ENCODE results near the gene GRIN2A. TPM values are rescaled to one million over a fixed set of nuclear protein-coding genes. Genes with fewer than 3 reads are reported as not detected.

Gene GRIN2A
- polyA plus RNA-seq, 1 donor from 2014 or later = not detected

DNA sequence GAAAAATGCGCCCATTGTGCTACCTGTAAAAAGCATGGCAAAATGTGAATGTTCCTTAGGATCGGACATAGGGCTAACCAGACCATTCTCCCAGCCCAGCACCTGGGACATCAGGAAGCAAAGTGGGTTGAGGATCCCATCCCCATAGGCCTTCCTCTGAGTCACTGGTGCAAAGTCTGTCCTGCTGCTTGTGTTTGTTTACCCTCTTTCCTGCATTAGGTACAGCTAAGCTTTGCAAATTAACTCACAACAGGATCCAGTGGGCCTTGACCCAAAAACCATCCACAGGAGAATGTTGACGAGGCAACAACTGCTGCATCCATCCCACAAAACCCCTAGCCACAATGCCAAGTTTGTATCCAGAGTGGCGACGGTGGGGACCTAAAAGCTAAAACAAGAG, 106.2 kb downstream of the GRIN2A start:
- Mint-ChIP-seq H3K36me3 (no peaks in the 10 kb centered on the region), H3K27me3 (peaks cover 6% of the 10 kb centered on the region), H3K27ac (no peak overlapping the region), H3K4me3 (no peak overlapping the region), H3K4me1 (no peaks in the 10 kb centered on the region), H3K9me3 (peaks cover 0 to 7% (median 0%) of the 10 kb centered on the region in 3 donors)

DNA sequence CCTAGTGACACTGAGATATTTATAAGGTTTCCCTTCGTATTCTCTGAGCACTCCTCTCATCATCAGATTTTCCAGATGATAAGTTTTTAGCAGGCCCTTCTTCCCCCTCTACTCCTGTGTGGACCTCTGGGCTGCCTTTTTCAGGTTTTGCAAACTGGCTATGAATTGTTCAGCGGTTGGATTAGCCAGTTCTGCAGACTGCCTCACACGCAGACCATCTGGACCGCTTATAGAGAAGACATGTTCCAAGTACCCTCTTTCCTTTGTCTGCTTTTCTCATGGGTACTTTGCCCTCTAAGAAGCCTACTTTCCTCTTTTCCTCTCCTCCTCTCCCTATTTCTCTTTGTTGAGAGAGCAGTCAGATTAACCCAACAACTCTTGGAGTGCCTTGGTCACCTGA, 111.6 kb downstream of the GRIN2A start:
- no peaks in the 10 kb centered on the region for H3K36me3 Mint-ChIP-seq
- H3K27ac Mint-ChIP-seq = no peak overlapping the region
- no peaks in the 10 kb centered on the region for H3K9me3 Mint-ChIP-seq
- no peaks in the 10 kb centered on the region for H3K4me1 Mint-ChIP-seq
- peaks cover 6% of the 10 kb centered on the region for H3K27me3 Mint-ChIP-seq
- no peak overlapping the region for H3K4me3 Mint-ChIP-seq

DNA sequence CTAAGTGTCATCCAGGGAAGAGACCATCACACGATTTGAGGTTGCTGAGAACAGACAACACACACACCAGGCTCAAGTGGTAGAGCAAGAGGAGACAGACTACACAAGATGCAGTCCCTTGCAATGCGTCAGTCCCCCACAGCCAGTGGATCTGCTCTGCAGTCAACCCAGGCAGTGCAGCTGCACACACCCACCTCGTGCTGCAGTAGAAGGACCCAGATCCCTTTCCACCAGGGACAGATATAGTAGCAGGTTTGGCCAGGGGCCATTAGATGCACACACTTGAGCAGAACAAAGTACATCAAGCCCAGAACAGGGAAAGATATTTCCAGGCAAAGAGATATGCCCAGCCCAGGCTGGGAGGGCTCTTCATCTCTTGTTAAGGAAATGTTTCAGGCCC, 112.9 kb downstream of the GRIN2A start:
- no peaks in the 10 kb centered on the region for H3K9me3 Mint-ChIP-seq
- H3K4me3 Mint-ChIP-seq = no peak overlapping the region
- peak overlapping the region in 1 of 3 donors; percentile 10 for H3K27ac Mint-ChIP-seq
- no peaks in the 10 kb centered on the region for H3K36me3 Mint-ChIP-seq
- H3K4me1 Mint-ChIP-seq = no peaks in the 10 kb centered on the region
- H3K27me3 Mint-ChIP-seq = peaks cover 6% of the 10 kb centered on the region

DNA sequence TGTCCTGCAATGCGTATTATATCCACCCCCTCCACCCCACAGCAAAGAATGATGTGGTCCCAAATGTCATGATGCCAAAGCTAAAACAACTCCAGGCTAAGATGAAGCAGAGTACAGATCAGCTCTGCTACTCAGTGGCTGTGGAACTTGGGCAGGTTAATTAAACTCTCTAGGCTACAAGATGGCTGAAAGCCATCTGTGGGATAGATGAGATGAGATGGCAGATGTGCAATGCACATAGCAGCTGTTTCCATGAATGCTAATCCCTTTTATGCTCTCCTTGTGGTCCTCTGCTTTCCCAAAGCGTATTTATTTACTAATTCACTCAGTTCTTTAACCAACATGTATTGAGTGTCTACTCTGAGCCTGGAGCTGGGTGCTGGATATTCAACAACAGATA, 114.4 kb downstream of the GRIN2A start:
- Mint-ChIP-seq H3K36me3 (no peaks in the 10 kb centered on the region), H3K4me1 (no peaks in the 10 kb centered on the region), H3K9me3 (no peaks in the 10 kb centered on the region), H3K27me3 (peaks cover 6% of the 10 kb centered on the region), H3K4me3 (no peak overlapping the region), H3K27ac (no peak overlapping the region)

DNA sequence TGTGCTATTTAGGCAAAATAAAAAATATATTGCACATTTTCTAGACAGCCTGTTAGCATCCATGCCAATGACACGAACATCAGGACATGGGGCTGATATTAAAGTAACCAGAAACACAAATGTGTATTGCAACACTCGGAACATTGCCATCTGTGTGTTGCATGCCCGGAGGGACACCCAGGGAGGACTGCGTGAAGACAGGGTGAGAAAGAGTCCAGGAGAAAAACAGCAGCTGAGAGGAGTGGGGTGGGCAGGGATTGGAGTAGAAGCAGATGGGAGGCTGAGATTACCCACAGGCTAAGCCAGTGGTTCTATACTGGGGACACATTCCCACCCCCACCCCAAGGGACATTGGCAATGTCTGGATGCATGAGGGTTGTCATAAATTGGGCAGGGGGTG, 114.8 kb downstream of the GRIN2A start:
- peaks cover 5% of the 10 kb centered on the region for H3K27me3 Mint-ChIP-seq
- H3K4me3 Mint-ChIP-seq = no peak overlapping the region
- no peak overlapping the region for H3K27ac Mint-ChIP-seq
- H3K4me1 Mint-ChIP-seq = no peaks in the 10 kb centered on the region
- H3K36me3 Mint-ChIP-seq = no peaks in the 10 kb centered on the region
- no peaks in the 10 kb centered on the region for H3K9me3 Mint-ChIP-seq

DNA sequence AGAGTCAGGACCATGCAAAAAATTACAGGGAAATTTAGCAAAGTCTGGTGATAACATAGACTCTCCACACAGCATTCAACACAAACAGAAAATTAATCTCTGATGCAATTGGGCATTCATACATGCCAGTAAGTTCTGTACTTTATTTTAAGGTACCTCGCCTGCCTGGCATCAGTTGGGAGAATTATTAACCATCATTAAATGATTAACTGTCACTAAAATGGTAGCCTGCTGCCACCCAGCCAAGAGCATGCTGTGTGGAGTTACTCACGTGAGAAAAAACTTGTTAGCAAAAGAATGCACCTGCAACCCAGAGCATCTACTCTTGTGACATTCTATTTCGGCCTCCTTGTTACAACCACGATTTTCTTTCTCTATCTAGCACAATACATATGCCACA, 117.2 kb downstream of the GRIN2A start:
- peaks cover 2% of the 10 kb centered on the region for H3K27me3 Mint-ChIP-seq
- no peaks in the 10 kb centered on the region for H3K9me3 Mint-ChIP-seq
- no peak overlapping the region for H3K4me3 Mint-ChIP-seq
- no peaks in the 10 kb centered on the region for H3K4me1 Mint-ChIP-seq
- H3K36me3 Mint-ChIP-seq = no peaks in the 10 kb centered on the region
- no peak overlapping the region for H3K27ac Mint-ChIP-seq

DNA sequence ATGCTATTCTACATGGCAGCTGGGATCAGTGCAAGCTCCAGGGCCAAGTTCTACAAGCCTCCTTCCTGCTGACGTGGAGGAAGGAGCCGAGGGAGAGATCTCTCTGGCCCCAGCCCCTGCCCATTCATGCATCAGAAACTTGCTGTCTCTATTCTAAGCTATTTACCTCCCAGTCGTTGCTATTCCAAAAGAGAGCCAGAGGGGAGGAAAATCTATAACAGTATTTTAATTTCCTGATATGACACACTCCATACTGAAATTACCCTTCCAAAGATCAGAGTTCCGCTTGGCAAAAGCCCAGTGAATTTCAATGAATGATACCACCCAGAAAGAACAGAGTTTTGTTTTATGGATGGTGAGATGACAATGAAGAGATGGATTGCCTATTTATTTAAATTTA, 133.4 kb downstream of the GRIN2A start:
- no peaks in the 10 kb centered on the region for H3K36me3 Mint-ChIP-seq
- no peak overlapping the region for H3K27ac Mint-ChIP-seq
- H3K27me3 Mint-ChIP-seq = peaks cover 17% of the 10 kb centered on the region
- H3K4me3 Mint-ChIP-seq = no peak overlapping the region
- peaks cover 3 to 5% (median 4%) of the 10 kb centered on the region in 3 donors for H3K9me3 Mint-ChIP-seq
- no peaks in the 10 kb centered on the region for H3K4me1 Mint-ChIP-seq

DNA sequence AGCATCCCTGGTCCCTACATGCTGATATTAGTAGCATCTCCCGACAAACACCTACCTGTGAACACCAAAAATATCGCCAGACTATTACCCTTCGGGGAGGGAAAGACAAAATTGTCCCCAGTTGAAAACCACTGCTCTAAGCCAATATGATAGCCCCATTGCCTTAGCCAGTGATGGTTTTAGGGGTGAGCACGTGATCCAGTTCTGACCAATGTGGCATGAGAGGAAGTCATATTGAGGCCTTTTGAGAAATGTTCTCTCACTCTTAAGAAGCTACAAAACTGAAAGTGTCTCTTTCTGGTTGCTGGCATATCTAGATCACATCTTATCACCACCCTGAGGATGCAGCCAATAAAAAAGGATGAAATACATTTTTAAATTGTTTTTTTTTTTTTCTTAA, 136.3 kb downstream of the GRIN2A start:
- Mint-ChIP-seq H3K27me3 (peaks cover 12% of the 10 kb centered on the region), H3K4me3 (no peak overlapping the region), H3K4me1 (no peaks in the 10 kb centered on the region), H3K36me3 (no peaks in the 10 kb centered on the region), H3K27ac (no peak overlapping the region), H3K9me3 (peaks cover 4 to 5% (median 4%) of the 10 kb centered on the region in 3 donors)

DNA sequence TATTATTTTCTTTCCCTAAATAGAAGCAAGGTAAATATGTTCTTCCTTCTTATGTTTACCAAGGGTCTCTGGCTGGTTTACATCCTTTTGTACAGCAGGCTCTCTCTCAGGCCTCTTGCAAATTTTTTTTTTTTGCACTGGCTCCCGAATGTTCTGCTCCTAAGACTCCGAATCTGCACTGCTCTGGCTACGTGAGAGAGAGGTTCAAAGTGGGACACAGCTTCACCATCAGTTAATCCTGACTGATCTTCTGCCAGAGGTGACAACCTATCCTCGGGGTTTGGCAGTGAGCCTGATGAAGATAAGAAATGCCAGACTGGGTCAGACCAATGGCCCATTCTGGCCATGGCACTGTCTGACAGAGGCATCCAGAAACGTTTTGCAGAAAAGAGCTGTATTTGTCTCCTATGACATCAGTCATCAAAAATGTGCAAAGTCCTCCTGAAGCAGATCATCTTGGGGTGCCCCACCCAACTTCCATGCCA, 136.9 kb downstream of the GRIN2A start:
- Mint-ChIP-seq H3K36me3 (no peaks in the 10 kb centered on the region), H3K27ac (no peak overlapping the region), H3K9me3 (peaks cover 4 to 5% (median 4%) of the 10 kb centered on the region in 3 donors), H3K27me3 (peaks cover 12% of the 10 kb centered on the region), H3K4me3 (no peak overlapping the region), H3K4me1 (no peaks in the 10 kb centered on the region)

DNA sequence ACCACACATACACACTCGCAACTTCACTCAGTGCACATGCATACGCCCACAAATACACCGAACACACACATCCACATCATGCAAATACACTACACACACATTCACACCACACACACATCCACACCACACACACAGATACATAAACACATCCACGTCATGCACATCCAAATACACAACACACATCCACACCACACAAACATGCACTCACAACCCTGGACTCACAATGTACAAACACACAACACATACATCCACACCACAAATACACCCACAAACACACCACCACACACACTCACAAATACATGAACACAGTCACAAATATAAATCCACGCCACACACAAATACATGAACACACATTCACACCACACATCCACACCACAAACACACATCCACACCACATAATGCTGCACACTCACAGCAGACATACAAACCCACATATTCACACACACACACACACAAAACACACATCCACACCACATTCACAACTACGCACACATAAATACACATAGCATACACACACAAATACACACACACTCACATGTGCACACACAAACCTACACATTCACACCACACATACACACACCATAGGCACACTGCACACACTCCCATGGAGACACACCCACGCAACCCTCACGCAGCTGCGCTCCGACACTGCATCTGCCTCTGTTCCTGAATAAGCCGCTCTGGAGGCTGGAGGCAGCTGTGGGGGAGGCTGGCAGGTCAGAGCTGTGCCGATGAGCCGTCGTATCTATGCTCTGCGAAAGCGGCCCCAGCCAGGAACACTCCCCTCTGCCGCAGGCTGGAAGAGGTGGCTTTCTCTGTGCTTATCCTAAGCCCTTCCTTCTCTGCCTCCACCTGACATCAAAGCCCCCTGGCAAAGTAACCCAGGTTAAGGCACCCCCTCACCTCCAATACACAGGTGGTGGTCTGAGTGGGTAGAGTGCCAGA, 141.8 kb downstream of the GRIN2A start:
- Mint-ChIP-seq H3K4me1 (peaks cover 0 to 5% (median 2%) of the 10 kb centered on the region in 3 donors), H3K4me3 (no peak overlapping the region), H3K36me3 (no peaks in the 10 kb centered on the region)

DNA sequence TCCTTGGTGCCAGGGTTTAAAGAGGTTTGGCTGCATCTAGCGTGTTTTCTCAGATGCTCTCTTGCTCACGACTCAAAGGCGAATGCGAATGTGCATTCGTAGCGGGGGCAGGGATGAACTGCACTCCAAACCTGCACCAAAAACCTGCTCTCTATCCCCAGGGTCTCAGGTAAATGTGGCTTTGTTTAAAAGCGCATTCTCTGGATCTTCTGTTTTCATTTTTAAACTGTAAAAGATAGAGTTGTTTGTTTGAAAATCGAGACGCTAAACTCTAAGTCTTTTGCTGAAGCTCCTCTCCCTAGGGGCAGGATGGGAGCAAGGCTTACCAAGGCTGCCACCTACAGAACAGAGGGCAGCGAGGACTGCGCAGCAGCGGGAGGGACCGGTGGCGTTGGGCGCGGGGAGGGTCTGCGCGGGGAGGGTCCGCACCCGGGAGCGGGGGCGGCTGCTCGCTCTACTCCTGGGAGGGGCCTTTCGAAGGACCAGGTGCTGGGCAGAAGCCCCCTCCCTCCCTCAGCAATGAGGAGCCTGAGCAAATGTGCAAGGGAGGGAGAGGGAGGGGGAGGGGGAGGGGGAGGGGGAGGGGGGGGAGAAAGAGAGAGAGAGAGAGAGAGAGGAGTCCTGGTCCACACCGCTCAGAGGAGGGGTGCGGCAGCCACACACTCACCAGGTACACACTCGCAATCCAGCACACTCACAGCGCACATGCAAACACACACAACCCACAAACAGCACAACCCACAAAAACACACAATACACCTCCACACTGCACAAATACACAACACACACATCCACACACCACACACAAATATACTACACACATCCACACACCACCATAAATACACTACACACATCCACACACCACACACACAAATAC, 142.8 kb downstream of the GRIN2A start:
- peak overlapping the region in 2 of 4 donors; percentile 23 to 81 for H3K4me3 Mint-ChIP-seq
- peaks cover 14% of the 10 kb centered on the region for H3K27me3 Mint-ChIP-seq
- H3K4me1 Mint-ChIP-seq = peaks cover 0 to 5% (median 2%) of the 10 kb centered on the region in 3 donors
- no peaks in the 10 kb centered on the region for H3K36me3 Mint-ChIP-seq
- H3K27ac Mint-ChIP-seq = peak overlapping the region in 1 of 3 donors; percentile 40
- H3K9me3 Mint-ChIP-seq = peaks cover 0 to 4% (median 0%) of the 10 kb centered on the region in 3 donors

More for the DNA sequence above, 141.8 kb downstream of the GRIN2A start:
- Mint-ChIP-seq H3K27me3 (peaks cover 14% of the 10 kb centered on the region), H3K9me3 (peaks cover 0 to 4% (median 0%) of the 10 kb centered on the region in 3 donors), H3K27ac (no peak overlapping the region)

DNA sequence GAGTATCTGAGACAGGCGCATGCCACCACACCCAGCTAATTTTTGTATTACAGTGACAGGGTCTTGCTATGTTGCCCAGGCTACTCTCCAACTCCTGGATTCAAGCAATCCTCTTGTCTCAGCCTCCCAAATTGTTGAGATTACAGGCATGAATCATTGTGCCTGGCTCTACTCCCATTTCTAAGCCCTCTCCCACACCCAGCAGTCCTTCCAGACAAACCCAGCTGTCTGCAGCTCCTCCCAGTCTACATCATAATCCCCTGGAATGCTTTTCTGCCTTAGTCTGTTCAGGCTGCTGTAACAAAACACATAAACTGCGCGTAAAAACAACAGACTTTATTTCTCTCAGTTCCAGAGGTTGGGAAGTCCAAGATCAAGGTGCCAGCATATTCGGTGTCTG, 144.5 kb downstream of the GRIN2A start:
- H3K9me3 Mint-ChIP-seq = peaks cover 0 to 4% (median 0%) of the 10 kb centered on the region in 3 donors
- H3K4me3 Mint-ChIP-seq = no peak overlapping the region
- H3K4me1 Mint-ChIP-seq = peaks cover 0 to 5% (median 2%) of the 10 kb centered on the region in 3 donors
- peaks cover 12% of the 10 kb centered on the region for H3K27me3 Mint-ChIP-seq
- H3K27ac Mint-ChIP-seq = no peak overlapping the region
- H3K36me3 Mint-ChIP-seq = no peaks in the 10 kb centered on the region

DNA sequence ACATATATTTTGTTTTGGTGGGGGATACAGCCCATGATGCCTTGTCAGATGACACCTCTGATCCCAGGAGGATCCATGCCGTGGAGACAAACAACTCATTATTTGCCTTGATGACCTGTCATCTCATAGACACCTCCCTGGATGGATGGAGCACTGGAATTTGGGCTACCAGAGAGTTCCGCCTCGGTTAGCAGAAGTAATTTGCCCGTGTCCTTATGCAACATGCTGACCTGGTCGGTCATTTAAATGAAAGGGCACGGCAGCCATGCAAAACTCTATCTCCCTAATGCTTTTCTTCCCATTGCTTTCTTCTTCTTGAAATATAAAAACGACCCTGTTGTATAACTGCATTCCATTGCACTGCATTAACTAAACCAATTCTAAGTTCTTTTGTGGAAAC, 145.3 kb downstream of the GRIN2A start:
- Mint-ChIP-seq H3K9me3 (peaks cover 0 to 2% (median 0%) of the 10 kb centered on the region in 3 donors), H3K27me3 (peaks cover 12% of the 10 kb centered on the region), H3K27ac (no peak overlapping the region), H3K4me1 (peaks cover 0 to 5% (median 2%) of the 10 kb centered on the region in 3 donors), H3K36me3 (no peaks in the 10 kb centered on the region), H3K4me3 (no peak overlapping the region)

DNA sequence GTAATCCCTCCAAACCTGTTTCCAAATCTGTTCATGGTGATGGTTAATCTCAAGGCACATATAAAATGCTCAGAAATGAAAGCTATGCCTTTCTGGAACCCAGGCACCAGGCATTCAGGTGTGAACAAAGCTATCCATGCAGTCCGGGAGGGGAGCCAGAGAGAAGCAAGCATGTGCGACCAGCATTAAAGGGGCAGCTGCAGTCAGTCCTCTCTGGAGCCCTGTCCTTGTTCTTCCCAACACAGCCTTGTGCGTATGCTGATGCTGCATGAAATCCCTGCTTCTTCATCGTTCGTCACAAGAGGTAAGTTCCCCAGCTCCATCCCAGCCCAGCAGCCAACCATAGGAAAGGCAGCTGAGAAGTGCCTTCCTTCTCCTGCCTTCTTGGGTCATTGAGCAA, 148.7 kb downstream of the GRIN2A start:
- peaks cover 0 to 2% (median 0%) of the 10 kb centered on the region in 3 donors for H3K9me3 Mint-ChIP-seq
- no peaks in the 10 kb centered on the region for H3K36me3 Mint-ChIP-seq
- H3K4me1 Mint-ChIP-seq = no peaks in the 10 kb centered on the region
- H3K4me3 Mint-ChIP-seq = no peak overlapping the region
- peaks cover 4% of the 10 kb centered on the region for H3K27me3 Mint-ChIP-seq
- H3K27ac Mint-ChIP-seq = no peak overlapping the region

DNA sequence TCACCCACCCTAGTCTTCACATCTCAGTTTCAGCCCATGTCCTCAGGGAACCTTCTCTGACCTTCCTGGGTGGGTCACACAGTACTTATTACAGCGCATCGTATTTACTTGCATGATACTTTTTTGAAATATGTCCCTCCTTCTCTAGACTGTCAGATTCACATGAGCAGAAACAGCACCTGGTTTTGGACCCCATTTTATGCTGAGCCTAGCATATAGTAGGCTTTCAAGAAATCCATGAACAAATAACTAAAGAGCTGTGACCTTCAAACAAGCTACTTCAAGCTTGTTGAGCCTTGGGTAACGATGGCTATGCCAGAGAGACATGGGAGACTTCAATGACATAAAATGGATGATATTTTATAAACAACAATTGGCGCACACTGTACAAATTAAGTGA, 150.3 kb downstream of the GRIN2A start:
- H3K9me3 Mint-ChIP-seq = no peaks in the 10 kb centered on the region
- no peak overlapping the region for H3K4me3 Mint-ChIP-seq
- no peaks in the 10 kb centered on the region for H3K4me1 Mint-ChIP-seq
- H3K27me3 Mint-ChIP-seq = no peaks in the 10 kb centered on the region
- no peaks in the 10 kb centered on the region for H3K36me3 Mint-ChIP-seq
- H3K27ac Mint-ChIP-seq = no peak overlapping the region
